Adrenal gland (tissue), 5 donors: ENCODE results near the gene ELP5.

Experiments used
- CTCF ChIP-seq, 6 experiments: fragments of 450-650 bp in 4 of 6; fragments of 200-600 bp in 2 of 6; sonication (generic) in 1 of 6; IDR thresholded peaks; 1 replicate in 5 of 6; 2 replicates in 1 of 6; pipeline versions ENCODE4 v1.5.1 to v1.8.0; 2016 to 2021; ENCODE audit warnings: antibody characterized with exemption in 6 of 6, mild to moderate bottlenecking in 2 of 6, moderate library complexity in 1 of 6
- POLR2A ChIP-seq, 2 donors: fragments of 450-650 bp; IDR thresholded peaks; one replicate each; pipeline ENCODE4 v1.6.1; 2017; ENCODE audit warnings: antibody characterized with exemption in 2 of 2, mild to moderate bottlenecking in 2 of 2, moderate library complexity in 1 of 2
- donor health status: DM: no; HTN: no; CAD: no.

DNA sequence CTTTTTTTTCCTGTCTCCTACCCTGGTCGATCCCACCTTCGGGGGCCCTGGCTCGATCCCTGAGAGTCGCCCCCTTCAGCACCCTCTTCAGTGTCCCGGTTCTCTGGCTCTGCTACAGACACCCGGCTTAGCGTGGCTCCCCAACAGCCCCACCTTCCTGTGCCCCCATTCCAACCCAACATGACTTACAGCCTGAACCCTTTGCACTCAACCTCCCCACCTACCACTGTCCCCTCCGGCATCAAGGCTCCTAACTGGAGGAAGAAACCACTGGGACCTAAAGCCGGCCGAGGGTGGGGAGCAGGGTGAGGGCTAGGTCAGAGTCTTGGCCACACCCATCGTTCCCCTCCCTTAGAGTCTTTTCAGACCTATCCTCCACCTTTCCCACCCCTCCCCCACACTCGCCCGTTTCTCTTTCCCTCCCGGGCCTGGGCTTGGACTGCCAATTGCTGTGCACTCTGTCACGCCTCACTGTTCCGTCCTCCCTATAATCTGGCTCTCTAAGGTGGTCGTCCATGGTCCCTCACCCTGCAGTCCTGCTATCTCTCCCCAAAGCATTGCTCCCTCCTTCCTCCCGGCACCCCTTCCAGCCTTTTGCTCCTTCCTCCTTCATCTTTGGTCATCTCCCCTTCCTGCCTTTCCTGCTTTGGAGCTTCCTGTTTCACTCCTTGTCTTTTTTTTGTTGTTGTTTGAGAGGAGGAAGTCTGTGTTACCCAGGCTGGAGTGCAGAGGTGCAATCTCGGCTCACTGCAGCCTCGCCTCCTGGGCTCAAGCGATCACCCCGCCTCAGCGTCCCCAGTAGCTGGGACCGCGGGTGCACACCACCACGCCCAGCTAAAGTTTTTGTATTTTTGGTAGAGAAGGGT lies 11.2 kb downstream of the ELP5 start:
- TF ChIP-seq CTCF (IDR thresholded peaks at IDR 0.05) (no peak), POLR2A (IDR thresholded peaks at IDR 0.05) (no peak)
